Forelimb muscle (tissue), 1 donor: ENCODE results near the gene PCGF2. TPM values are rescaled to one million over a fixed set of nuclear protein-coding genes. Genes with fewer than 3 reads are reported as not detected.
"Not testable (repeated sequence)": the region's sequence is repeated elsewhere in the genome, so short reads cannot be mapped to it uniquely, and the experiment has no call there.

Source experiments
- DNase-seq: peaks from one replicate; pipeline ENCODE4 v3.0.0-alpha.2; 2013; ENCODE audit warnings: low read depth
- polyA plus RNA-seq: library from polyadenylated mRNA; unstranded; fragments of 120-200 nt; gene quantifications from one replicate; pipeline ENCODE4 v1.2.1, GENCODE V29; 2013; ENCODE audit not compliant: insufficient read length

PCGF2 gene
- 30.6 TPM for polyA plus RNA-seq

DNA sequence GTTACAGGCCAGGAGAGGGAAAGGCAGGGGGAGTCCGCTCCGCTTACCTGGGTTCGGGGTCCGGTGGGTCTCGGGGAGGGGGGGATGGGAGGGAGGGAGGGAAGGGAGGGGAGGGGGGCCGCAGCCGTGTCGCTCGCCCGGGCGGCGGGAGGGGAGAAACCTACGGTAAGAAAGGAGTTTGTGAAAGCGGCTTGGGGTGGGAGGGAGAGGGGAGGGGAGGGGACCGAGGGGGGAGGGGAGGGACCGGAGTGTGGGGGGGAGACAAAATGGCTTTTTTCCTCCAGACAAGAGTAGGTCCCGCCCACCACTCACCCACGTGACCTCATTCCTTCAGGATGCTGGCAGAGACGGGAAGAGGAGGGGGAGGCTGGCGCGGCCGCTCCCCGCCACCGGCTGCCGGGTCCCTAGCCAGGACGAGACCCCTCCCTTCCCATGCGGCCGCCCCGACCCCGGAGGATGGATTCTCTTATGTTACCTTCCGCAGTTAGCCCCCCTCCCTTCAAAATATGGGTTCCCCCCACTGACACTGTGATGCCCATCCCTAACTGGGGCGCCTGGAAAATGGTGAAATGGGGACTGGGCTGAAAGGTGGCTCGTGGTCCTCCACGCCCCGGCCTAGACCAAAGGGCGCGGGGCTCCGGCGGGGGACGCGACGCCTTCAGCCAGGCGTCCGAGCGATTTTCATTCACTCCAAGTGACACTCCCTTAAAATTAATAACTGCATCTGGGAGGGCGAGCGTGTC is at the start of gene PCGF2:
PCGF2 (minus strand) TSS at position 188 of the 743 bp plus-strand sequence. CDS start 7,934 bp downstream, outside the sequence.
- DNase-seq = no peak

GRCh38 chr17:38797828-38798227 is 49.7 kb upstream of the PCGF2 start:
- DNase-seq = no peak

DNA sequence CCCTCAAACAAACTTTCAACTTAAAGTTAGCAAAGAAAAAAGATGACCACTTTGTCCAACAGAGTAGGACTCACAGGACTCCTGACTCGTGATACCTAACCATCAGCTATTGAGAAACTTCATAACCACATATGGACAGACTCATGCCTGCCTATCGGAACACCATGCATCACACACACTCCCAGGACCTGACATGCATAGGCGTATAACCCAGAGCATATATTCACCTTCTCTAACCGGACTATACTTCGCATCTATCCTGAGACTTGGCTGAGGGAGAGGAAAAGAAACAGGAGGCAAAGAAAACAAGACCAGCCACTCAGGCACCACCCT is 49.0 kb upstream of the PCGF2 start:
- no peak for DNase-seq

DNA sequence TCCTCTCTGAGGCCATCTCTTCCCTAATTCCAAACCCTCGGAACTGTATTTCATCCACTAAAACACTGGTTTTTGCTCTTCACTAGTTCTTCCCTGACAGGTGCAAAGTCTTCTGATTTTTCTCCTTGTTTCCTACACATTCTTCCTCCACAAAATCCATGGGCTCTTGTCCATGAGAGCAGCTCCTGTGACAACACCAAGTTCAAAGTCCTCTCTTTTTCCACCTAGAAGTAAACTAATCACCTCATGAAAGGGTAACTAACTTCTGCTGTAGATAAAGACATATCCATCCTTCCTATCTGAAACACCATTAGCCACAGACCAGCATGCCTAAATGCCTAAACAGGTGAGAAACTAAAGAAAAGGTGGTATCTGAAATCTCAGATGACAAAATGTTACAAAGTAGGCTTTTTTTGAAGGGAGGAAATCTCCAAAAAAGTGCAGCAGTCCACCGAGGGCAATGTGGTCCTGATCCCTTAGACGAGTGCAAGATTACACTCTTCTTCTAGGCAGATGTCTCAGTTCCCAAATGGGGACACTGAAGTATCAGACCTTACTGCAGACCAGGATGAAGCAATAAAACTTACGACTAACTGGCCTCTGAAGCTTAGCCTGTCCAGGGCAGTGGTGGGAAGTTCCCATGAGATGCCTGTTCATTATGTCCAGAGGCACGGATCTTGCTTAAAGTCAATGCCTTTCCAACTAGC is 48.5 kb upstream of the PCGF2 start:
- no peak for DNase-seq

DNA sequence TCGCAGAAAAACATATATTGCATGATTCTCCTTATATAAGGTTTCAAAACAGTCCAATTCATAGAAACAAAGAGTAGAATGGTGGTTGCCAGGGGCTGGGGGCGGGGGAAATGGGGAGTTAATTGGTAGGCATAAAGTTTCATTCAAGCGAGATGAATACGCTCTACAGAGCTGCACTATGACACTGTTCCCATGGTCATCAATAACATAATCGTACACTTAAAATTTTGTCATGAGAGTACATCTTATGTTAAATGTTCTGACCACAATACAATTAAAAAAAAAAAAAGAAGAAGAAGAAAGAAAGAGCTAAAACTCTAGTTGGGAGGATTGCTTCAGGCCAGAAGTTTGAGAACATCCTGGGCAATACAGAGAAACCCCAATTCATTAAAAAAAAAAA is 46.1 kb upstream of the PCGF2 start:
- DNase-seq = no peak

DNA sequence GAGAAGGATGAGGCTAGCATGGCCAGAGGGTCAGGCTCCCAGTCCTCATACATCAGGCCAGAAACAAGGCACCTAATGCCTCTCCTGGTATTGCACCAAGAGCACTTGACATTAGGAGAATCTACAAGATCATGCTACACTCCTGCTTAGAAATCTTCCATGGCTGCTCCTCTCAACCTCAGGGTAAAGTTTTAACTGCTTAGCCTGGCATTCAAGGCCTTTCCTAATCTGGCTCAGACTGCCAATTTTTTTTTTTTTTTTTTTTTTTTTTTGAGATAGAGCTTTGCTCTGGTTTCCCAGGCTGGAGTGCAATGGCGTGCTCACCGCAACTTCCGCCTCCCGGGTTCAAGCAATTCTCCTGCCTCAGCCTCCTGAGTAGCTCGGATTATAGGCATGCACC is 43.0 kb upstream of the PCGF2 start:
- no peak for DNase-seq

DNA sequence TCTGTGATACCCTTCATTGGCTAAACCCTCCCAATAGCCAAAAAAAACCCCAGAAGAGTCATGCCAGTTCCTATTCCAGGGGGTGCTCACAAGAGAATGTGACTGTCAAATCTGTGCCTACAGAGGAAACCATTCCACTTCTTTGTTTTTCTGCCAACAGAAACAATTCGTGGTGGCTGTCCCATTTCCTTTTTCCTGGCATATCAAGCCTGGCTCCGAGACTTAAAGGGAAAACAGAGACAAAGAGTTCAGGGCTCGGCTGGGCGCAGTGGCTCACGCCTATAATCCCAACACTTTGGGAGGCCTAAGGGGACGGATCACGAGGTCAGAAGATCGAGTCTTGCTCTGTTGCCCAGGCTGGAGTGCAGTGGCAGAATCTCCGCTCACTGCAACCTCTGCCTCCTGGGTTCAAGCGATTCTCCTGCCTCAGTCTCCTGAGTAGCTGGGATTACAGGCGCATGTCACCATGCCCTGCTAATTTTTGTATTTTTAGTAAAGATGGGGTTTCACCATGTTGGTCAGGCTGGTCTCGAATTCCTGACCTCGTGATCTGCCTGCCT is 42.1 kb upstream of the PCGF2 start:
- not testable (repeated sequence) for DNase-seq

DNA sequence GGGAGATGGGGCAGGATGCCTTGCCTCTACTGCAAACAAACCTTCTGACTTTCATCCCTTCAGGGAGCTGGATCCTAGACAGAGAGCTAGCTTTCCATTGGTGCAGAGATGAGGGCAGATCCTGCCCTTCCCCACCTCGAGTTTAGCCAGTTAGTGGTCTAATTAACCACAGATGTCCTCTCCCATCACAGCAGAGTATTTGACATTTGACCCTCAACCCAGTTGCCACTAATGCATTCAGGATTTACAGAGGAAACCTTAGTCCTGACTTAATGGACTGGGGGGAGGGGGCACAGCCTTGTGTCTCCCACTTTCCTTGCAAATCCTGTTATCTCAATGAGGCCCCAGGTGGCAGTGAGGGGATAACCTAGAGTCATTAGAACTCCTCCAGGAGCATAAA is 41.0 kb upstream of the PCGF2 start:
- DNase-seq = no peak

DNA sequence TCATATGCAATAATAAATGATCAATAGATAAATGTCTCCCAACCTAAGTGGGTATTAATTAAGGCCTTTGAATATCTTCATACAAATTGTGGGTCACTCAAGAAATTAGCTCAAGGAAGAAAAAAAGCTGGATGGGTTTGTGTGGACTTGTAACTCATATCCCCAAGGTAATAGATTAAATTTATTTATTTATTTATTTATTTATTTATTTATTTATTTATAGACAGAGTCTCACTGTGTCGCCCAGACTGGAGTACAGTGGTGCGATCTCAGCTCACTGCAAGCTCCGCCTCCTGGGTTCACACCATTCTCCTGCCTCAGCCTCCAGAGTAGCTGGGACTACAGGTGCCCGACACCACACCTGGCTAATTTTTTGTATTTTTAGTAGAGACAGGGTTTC is 39.9 kb upstream of the PCGF2 start:
- DNase-seq = not testable (repeated sequence)

GRCh38 chr17:38786372-38786771 is 38.2 kb upstream of the PCGF2 start:
- no peak for DNase-seq

GRCh38 chr17:38783227-38783626 is 35.1 kb upstream of the PCGF2 start:
- no peak for DNase-seq

GRCh38 chr17:38779965-38780752 is 32.0 kb upstream of the PCGF2 start:
- no peak for DNase-seq

- DNase-seq = no peak
Measured at GRCh38 chr17:38777641-38778250, 29.6 kb upstream of the PCGF2 start.

GRCh38 chr17:38773258-38773657 is 25.1 kb upstream of the PCGF2 start:
- no peak for DNase-seq

DNA sequence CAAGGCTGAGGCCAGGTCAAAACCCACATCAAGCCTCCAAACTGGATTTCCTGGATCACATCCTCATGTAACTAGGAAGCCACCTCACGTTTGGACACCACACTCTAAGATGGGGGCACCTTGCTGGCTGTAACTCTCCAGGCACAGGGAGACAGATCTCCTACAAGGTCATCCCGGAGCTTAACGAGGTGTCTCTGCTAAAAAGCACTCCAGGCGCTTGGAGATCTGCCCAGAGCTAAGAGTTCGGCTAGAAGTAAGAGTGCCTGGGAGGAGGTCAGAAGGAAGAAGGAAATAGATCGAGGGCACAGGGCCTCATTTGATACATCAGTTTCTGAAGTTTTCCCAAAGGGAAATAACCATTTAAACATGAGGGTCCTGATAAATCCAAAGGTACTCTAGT is 20.3 kb upstream of the PCGF2 start:
- DNase-seq = no peak

DNA sequence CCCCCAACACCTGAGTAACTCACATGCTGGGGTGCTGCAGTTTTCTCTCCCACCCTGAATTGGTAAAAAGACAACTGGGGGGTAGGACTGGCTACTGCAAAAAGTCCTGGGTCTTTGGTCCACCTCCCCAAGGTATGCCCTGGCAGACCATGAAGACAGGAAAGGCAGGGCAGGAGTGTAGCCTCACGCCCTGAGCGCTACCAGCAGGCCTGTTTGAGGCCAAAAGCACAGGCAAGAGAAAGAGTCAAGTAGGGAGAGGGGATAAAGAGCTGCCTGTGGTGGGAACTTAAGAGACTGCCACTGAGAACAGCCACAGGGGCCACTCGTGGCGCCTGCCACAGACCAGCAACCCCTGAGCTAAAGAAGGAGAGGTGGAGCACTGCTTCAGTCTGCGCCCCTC is 18.2 kb upstream of the PCGF2 start:
- DNase-seq = no peak

DNA sequence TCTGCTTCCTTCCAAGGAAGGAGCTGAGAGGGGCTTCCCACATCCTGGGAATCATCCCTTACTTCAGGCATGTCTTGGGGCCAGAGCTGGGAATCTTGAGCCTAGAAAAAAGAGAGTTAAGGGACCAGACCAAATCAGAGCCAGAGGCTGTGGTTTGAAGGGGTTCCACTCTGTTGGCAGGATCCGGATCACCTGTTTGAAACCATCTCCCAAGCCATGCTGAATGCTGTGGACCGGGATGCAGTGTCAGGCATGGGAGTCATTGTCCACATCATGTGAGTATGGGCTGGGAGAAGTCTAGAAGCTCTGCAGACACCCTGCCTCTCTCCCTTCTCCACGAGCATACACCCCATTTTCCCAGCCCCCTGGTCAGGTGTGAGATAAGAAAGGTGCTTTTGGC is 14.1 kb upstream of the PCGF2 start:
- no peak for DNase-seq

DNA sequence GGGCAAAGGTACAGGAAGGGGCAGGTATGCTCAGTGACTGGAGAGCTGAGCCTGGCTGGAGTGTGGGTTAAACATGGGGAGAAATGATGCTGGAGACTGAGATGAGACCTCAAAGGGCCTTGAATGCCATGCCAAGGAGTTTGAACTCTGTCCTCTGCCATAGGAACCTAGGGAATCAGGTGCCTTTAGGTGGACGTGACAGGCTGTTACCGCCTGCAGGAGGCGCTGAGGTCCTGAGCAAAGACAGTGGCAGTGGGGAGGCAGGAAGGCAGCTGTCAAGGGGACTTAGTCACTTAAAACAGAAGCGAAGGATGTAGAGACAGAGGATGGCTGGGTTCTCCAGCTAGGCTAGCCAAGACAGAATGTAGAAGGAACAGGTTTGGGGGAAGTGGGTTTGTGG is 13.5 kb upstream of the PCGF2 start:
- DNase-seq = no peak

DNA sequence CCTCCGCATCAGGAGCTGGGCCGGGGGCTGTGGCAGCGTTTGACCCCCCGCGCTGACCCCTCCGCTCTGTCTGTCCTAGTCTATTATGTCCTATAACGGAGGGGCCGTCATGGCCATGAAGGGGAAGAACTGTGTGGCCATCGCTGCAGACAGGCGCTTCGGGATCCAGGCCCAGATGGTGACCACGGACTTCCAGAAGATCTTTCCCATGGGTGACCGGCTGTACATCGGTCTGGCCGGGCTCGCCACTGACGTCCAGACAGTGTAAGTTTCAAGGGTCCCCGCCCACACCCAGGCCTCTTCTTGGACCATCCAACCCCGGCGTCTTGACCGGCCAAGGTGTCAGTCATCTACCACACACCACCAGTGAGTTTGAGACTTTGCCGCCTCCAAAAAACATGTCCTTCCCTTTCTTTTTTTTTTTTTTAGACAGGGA is 5.0 kb upstream of the PCGF2 start:
- DNase-seq = no peak

- peak; percentile 100 for DNase-seq
Measured at GRCh38 chr17:38752308-38753070, 4.4 kb upstream of the PCGF2 start, which contains the start of gene PSMB3. Gene PSMB3 (plus strand): TSS chr17:38752741. CDS start chr17:38752827, 86 bp downstream.

GRCh38 chr17:38751808-38752307 is 3.7 kb upstream of the PCGF2 start:
- no peak for DNase-seq
